Mononuclear cell (primary cell): ENCODE measurements around the gene ELMO2. TPM values are rescaled to one million over a fixed set of nuclear protein-coding genes. Genes with fewer than 3 reads are reported as not detected.

ENCODE experiments used
- H3K27me3 ChIP-seq: 2 replicates; pipeline ENCODE4 v1.6.0; 2011; ENCODE audit warnings: low read length, control low read depth; ENCODE audit not compliant: insufficient read depth
- H3K4me1 ChIP-seq: 2 replicates; pipeline ENCODE4 v1.5.1; 2011; ENCODE audit warnings: mild to moderate bottlenecking, low read length, control low read depth; ENCODE audit not compliant: insufficient read depth
- H3K4me3 ChIP-seq: 2 replicates; pipeline ENCODE4 v1.5.1; 2011; ENCODE audit warnings: mild to moderate bottlenecking, low read length, moderate library complexity
- H3K9me3 ChIP-seq: 2 replicates; pipeline ENCODE4 v1.5.1; 2011; ENCODE audit warnings: low read depth, mild to moderate bottlenecking, control low read depth, low read length
- total RNA-seq: library from RNA; depleted of rRNA; stranded (reverse); fragments of >200 nt; gene quantifications from one replicate; pipeline ENCODE4 v1.2.3, GENCODE V29; 2012

Gene ELMO2
- total RNA-seq, 1 donor, result 59.9 TPM

- Histone ChIP-seq H3K27me3 (no peaks in the 10 kb centered on the region), H3K4me3 (no peak overlapping the region), H3K9me3 (no peaks in the 10 kb centered on the region), H3K4me1 (no peaks in the 10 kb centered on the region)
These were observed 78.9 kb downstream of the ELMO2 start for GRCh38 chr20:46327557-46327956.

GRCh38 chr20:46325789-46326188 lies 80.6 kb downstream of the ELMO2 start:
- no peaks in the 10 kb centered on the region for H3K27me3 ChIP-seq
- no peaks in the 10 kb centered on the region for H3K9me3 ChIP-seq
- H3K4me1 ChIP-seq, result no peaks in the 10 kb centered on the region
- H3K4me3 ChIP-seq, result no peak overlapping the region

GRCh38 chr20:46324960-46325703 lies 81.3 kb downstream of the ELMO2 start:
- Histone ChIP-seq H3K4me1 (no peaks in the 10 kb centered on the region), H3K27me3 (no peaks in the 10 kb centered on the region), H3K9me3 (no peaks in the 10 kb centered on the region), H3K4me3 (no peak overlapping the region)

GRCh38 chr20:46324379-46324778 lies 82.0 kb downstream of the ELMO2 start:
- no peaks in the 10 kb centered on the region for H3K9me3 ChIP-seq
- no peaks in the 10 kb centered on the region for H3K27me3 ChIP-seq
- no peak overlapping the region for H3K4me3 ChIP-seq
- H3K4me1 ChIP-seq, result no peaks in the 10 kb centered on the region

GRCh38 chr20:46323557-46323956 lies 82.9 kb downstream of the ELMO2 start:
- Histone ChIP-seq H3K27me3 (no peaks in the 10 kb centered on the region), H3K4me3 (no peak overlapping the region), H3K4me1 (no peaks in the 10 kb centered on the region), H3K9me3 (no peaks in the 10 kb centered on the region)

- no peaks in the 10 kb centered on the region for H3K27me3 ChIP-seq
- no peak overlapping the region for H3K4me3 ChIP-seq
- no peaks in the 10 kb centered on the region for H3K9me3 ChIP-seq
- H3K4me1 ChIP-seq, result no peaks in the 10 kb centered on the region
These were observed 83.8 kb downstream of the ELMO2 start for GRCh38 chr20:46322641-46323040.

GRCh38 chr20:46317685-46318177 lies 88.7 kb downstream of the ELMO2 start:
- no peak overlapping the region for H3K4me3 ChIP-seq
- H3K27me3 ChIP-seq, result peaks cover 34% of the 10 kb centered on the region
- H3K9me3 ChIP-seq, result no peaks in the 10 kb centered on the region
- H3K4me1 ChIP-seq, result no peaks in the 10 kb centered on the region

GRCh38 chr20:46316984-46317684 lies 89.3 kb downstream of the ELMO2 start:
- H3K4me3 ChIP-seq, result no peak overlapping the region
- H3K27me3 ChIP-seq, result peaks cover 35% of the 10 kb centered on the region
- no peaks in the 10 kb centered on the region for H3K4me1 ChIP-seq
- H3K9me3 ChIP-seq, result no peaks in the 10 kb centered on the region

Other genes with a start within 250 kb of the ELMO2 start
- gene CDH22, start 98.1 kb downstream of the ELMO2 start, total RNA-seq, result not detected
- 0.10 TPM for gene ZNF334, start 106.9 kb upstream of the ELMO2 start, total RNA-seq
- not detected for gene OCSTAMP, start 144.0 kb upstream of the ELMO2 start, total RNA-seq
- 0.10 TPM for gene SLC13A3, start 244.8 kb upstream of the ELMO2 start, total RNA-seq